Measurements from ENCODE around the gene CDC42EP4.

- TF ChIP-seq CTCF (IDR thresholded peaks at IDR 0.05) (no peak), POLR2A (IDR thresholded peaks at IDR 0.05) (no peak)
These were observed 7.0 kb upstream of the CDC42EP4 start for GRCh38 chr17:73318836-73319235.
